ENCODE results near the gene ACO2. TPM values are rescaled to one million over a fixed set of nuclear protein-coding genes. Genes with fewer than 3 reads are reported as not detected.

Gene ACO2
- total and polyA plus RNA-seq, 2 of the 13 experiments (the other 11 are each of a cell fraction or from before 2014, with no cell fraction given), result 19.2 to 45.6 TPM

DNA sequence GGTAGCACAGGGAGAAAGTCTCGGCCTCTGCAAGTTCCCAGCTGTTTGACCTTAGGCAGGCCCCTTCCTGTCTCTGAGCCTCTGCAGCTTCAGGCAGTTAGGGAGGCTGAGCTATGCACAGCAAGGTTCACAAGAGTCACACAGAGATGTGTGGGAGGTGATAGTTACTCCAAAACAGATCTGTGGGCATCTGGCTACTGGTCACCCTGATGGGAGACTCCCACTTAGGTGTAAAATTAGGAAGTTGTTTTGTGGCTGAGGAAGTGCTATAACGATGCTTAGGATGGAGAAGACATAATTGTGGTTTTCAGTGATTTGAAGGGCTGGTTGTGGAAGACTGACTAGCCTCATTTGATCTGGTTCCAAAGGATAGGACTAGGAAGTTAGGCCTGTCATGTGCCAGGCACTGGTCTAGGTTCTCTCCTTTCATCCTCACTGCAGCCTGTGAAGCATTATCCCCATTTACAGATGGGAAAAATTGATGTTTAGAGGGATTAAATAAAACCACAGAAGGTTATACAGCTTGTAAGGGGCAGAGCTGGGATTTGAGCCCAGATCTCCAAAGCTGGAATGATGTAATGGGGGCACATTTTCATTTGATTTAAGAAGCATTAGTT is 13.5 kb downstream of the ACO2 start (continued):
- TF ChIP-seq RARG (CRISPR knock-in tag; IDR thresholded peaks at IDR 0.05; ENCODE audit: low read depth) (no peak), KDM2A (CRISPR knock-in tag; IDR thresholded peaks at IDR 0.05; ENCODE audit: borderline replicate concordance, low read depth) (no peak), KLF9 (CRISPR knock-in tag; IDR thresholded peaks at IDR 0.05; ENCODE audit: low read depth) (no peak), ZHX1 (CRISPR knock-in tag; IDR thresholded peaks at IDR 0.05; ENCODE audit: low read depth) (no peak), ZNF281 (CRISPR knock-in tag; IDR thresholded peaks at IDR 0.05; ENCODE audit: borderline replicate concordance) (no peak)

GRCh38 chr22:41485033-41485432 is 16.1 kb downstream of the ACO2 start:
- H3K27ac ChIP-seq (ENCODE audit: extremely low read length, insufficient read depth, low read length), result no peak overlapping the region
- ChIA-PET POLR2A (no interaction called here), CTCF (ENCODE audit: low intra/inter-chr PET ratio, low total read pairs) (no interaction called here)
- no peaks in the 10 kb centered on the region for H3K9me3 ChIP-seq (ENCODE audit: low read length)
- no peak overlapping the region for H3K9ac ChIP-seq (ENCODE audit: insufficient read depth, low read depth, low read length)
- peaks cover 80% of the 10 kb centered on the region for H3K79me2 ChIP-seq (ENCODE audit: insufficient read depth, low read length)
- no peaks in the 10 kb centered on the region for H3K27me3 ChIP-seq (ENCODE audit: control insufficient read depth in 1 of 2, insufficient read depth in 2 of 2, low read length in 2 of 2)
- no peaks in the 10 kb centered on the region; a peak in 3 of 5 replicates for H3K36me3 ChIP-seq (replicated peaks in 1 of 2; ENCODE audit: control insufficient read depth in 1 of 2, insufficient read depth in 2 of 2, low read length in 2 of 2)
- in situ Hi-C loops (cut with HindIII; ENCODE audit: extremely low pct_ligation_motif_present, low pct_unique_long_range_greater_than_20kb) (no loop called here), intact Hi-C loops (cut with micrococcal nuclease; ENCODE audit: unreplicated experiment) (no loop called here)
- no peak overlapping the region for H3K4me2 ChIP-seq (ENCODE audit: low read depth, low read length)
- no peak overlapping the region for H2AFZ ChIP-seq (ENCODE audit: low read length)
- peaks cover 29% of the 10 kb centered on the region for H3K4me1 ChIP-seq (ENCODE audit: insufficient read depth, low read length)
- no peak overlapping the region for H3K4me3 ChIP-seq (replicated peaks in 1 of 3; ENCODE audit: insufficient read depth in 1 of 3, low read depth in 2 of 3, low read length in 3 of 3)
- DNase-seq (ENCODE audit: low spot score) (no peak), FAIRE-seq (no peak), ATAC-seq (no peak)
- WGBS (ENCODE audit: low lambda C conversion rate), result 92% methylated on average over 7 of the region's 7 CpGs
- peaks cover 11% of the 10 kb centered on the region for H4K20me1 ChIP-seq (ENCODE audit: insufficient read depth, low read length)
- TF ChIP-seq MEIS1 (CRISPR knock-in tag; IDR thresholded peaks at IDR 0.05; ENCODE audit: borderline replicate concordance) (no peak), MIXL1 (CRISPR knock-in tag; IDR thresholded peaks at IDR 0.05) (no peak), ZNF446 (CRISPR knock-in tag; IDR thresholded peaks at IDR 0.05) (no peak), ZNF496 (CRISPR knock-in tag; IDR thresholded peaks at IDR 0.05; ENCODE audit: insufficient replicate concordance) (no peak), CENPX (CRISPR knock-in tag; IDR thresholded peaks at IDR 0.05) (no peak)
- TF ChIP-seq, protein P1, sequence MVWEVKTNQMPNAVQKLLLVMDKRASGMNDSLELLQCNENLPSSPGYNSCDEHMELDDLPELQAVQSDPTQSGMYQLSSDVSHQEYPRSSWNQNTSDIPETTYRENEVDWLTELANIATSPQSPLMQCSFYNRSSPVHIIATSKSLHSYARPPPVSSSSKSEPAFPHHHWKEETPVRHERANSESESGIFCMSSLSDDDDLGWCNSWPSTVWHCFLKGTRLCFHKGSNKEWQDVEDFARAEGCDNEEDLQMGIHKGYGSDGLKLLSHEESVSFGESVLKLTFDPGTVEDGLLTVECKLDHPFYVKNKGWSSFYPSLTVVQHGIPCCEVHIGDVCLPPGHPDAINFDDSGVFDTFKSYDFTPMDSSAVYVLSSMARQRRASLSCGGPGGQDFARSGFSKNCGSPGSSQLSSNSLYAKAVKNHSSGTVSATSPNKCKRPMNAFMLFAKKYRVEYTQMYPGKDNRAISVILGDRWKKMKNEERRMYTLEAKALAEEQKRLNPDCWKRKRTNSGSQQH (CRISPR knock-in tag; IDR thresholded peaks at IDR 0.05; ENCODE audit: low read depth), result no peak
- BruUV-seq (replicated peaks), result no TSS peak

Data from HepG2 (cell line).